MM.1S (cell line): ENCODE measurements around the gene KLHDC10.

Experiments
- DNase-seq: peaks from one replicate; pipeline ENCODE4 v3.0.0-alpha.2; 2015
- H2AFZ ChIP-seq: fragments of 300-600 bp; sonication (generic); 2 replicates; pipeline ENCODE4 v1.6.0; 2016; ENCODE audit warnings: antibody characterized with exemption, low read length
- H3F3A ChIP-seq: fragments of 300-600 bp; sonication (generic); 2 replicates; pipeline ENCODE4 v1.6.1; 2016; ENCODE audit warnings: mild to moderate bottlenecking, antibody characterized with exemption, low read length, moderate library complexity, mixed read lengths; ENCODE audit not compliant: insufficient read depth
- H3K27ac ChIP-seq: fragments of 300-600 bp; sonication (generic); 2 replicates; pipeline ENCODE4 v1.5.1; 2016; ENCODE audit warnings: mild to moderate bottlenecking, low read length
- H3K27me3 ChIP-seq: fragments of 300-600 bp; sonication (generic); replicated peaks from 2 replicates; pipeline ENCODE4 v1.6.0; 2016; ENCODE audit warnings: low read length; ENCODE audit not compliant: insufficient read depth
- H3K36me3 ChIP-seq: fragments of 300-600 bp; sonication (generic); replicated peaks from 2 replicates; pipeline ENCODE4 v1.6.1; 2016; ENCODE audit warnings: mild to moderate bottlenecking, low read length, mixed read lengths; ENCODE audit not compliant: insufficient read depth
- H3K4me1 ChIP-seq: fragments of 300-600 bp; sonication (generic); 2 replicates; pipeline ENCODE4 v1.6.1; 2016; ENCODE audit warnings: low read length, mixed read lengths
- H3K4me2 ChIP-seq: fragments of 300-600 bp; sonication (generic); 2 replicates; pipeline ENCODE4 v1.6.0; 2016; ENCODE audit warnings: low read depth, low read length
- H3K4me3 ChIP-seq: fragments of 300-600 bp; sonication (generic); 2 replicates; pipeline ENCODE4 v1.5.1; 2016; ENCODE audit warnings: low read length, mixed read lengths
- H3K79me2 ChIP-seq: fragments of 300-600 bp; sonication (generic); 2 replicates; pipeline ENCODE4 v1.6.1; 2016; ENCODE audit warnings: mixed run types, low read length, mixed read lengths
- H3K9ac ChIP-seq: fragments of 300-600 bp; sonication (generic); 2 replicates; pipeline ENCODE4 v1.6.1; 2016; ENCODE audit warnings: low read length, mixed read lengths
- H3K9me2 ChIP-seq: fragments of 300-600 bp; sonication (generic); replicated peaks from 2 replicates; pipeline ENCODE4 v1.6.1; 2016; ENCODE audit warnings: mild to moderate bottlenecking, low read length, mixed read lengths; ENCODE audit not compliant: insufficient read depth
- H3K9me3 ChIP-seq: fragments of 300-600 bp; sonication (generic); replicated peaks from 2 replicates; pipeline ENCODE4 v1.6.1; 2016; ENCODE audit warnings: mild to moderate bottlenecking, low read length, mixed read lengths; ENCODE audit not compliant: insufficient read depth
- H4K20me1 ChIP-seq: fragments of 300-600 bp; sonication (generic); 2 replicates; pipeline ENCODE4 v1.6.1; 2016; ENCODE audit warnings: mild to moderate bottlenecking, low read length, moderate library complexity, mixed read lengths; ENCODE audit not compliant: insufficient read depth
- EZH2 ChIP-seq: fragments of 300-600 bp; sonication (generic); optimal IDR thresholded peaks from 2 replicates; pipeline ENCODE3; 2017; ENCODE audit warnings: low read depth, mild to moderate bottlenecking, antibody characterized with exemption, low read length, mixed read lengths
- EZH2phosphoT487 ChIP-seq: fragments of 300-600 bp; sonication (generic); IDR thresholded peaks from 2 replicates; pipeline ENCODE4 v1.6.1; 2018; ENCODE audit warnings: antibody characterized with exemption, low read length
- TF ChIP-seq, protein P1 (sequence below): fragments of 300-600 bp; sonication (generic); IDR thresholded peaks from 2 replicates; pipeline ENCODE4 v1.5.1; 2016; ENCODE audit warnings: antibody characterized with exemption, low read length, mixed read lengths

The KLHDC10 gene

DNA sequence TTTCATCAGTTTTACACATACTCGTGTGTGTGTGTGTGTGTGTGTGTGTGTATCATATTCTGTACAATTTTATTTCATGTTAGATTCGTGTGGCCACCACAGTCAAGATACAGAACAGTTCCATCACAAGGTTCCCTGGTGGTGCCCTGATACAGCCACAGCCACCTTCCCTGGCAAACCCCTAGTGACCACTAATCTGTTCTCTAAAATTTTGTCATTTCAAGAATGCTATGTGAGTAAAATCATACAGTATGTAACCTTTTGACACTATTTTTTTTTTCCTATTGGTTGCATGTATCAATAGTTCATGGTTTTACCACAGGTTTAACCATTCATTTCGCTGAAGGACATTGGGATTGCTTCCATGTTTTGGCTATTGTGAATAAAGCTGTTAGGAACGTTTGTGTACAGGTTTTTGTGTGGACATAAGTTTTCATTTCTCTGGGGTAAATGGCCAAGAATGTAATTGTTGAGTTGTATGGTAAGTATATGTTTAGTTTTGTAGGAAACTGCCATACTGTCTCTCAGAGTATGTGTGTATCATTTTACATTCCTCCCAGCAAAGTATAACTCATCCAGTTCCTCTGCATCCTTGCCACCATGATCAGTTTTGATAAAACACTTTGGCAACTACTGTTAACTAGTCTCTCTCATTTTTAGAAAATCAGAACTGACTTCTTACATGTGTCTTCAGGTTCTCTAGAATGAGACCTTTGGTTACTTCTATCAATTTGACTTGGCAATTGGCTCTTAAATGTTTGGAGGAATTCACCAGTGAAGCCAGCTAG is 20.6 kb downstream of the KLHDC10 start:
- no peak overlapping the region for H3K4me2 ChIP-seq
- H3K9ac ChIP-seq: no peak overlapping the region
- H3K79me2 ChIP-seq: peaks cover 59% of the 10 kb centered on the region
- H3K9me2 ChIP-seq: no peaks in the 10 kb centered on the region
- no peak overlapping the region for H3K4me3 ChIP-seq
- TF ChIP-seq EZH2 (no peak), EZH2phosphoT487 (no peak)
- TF ChIP-seq, protein P1, sequence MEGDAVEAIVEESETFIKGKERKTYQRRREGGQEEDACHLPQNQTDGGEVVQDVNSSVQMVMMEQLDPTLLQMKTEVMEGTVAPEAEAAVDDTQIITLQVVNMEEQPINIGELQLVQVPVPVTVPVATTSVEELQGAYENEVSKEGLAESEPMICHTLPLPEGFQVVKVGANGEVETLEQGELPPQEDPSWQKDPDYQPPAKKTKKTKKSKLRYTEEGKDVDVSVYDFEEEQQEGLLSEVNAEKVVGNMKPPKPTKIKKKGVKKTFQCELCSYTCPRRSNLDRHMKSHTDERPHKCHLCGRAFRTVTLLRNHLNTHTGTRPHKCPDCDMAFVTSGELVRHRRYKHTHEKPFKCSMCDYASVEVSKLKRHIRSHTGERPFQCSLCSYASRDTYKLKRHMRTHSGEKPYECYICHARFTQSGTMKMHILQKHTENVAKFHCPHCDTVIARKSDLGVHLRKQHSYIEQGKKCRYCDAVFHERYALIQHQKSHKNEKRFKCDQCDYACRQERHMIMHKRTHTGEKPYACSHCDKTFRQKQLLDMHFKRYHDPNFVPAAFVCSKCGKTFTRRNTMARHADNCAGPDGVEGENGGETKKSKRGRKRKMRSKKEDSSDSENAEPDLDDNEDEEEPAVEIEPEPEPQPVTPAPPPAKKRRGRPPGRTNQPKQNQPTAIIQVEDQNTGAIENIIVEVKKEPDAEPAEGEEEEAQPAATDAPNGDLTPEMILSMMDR: no peak
- H3F3A ChIP-seq: no peaks in the 10 kb centered on the region
- DNase-seq: no peak
- H4K20me1 ChIP-seq: no peaks in the 10 kb centered on the region
- H3K27ac ChIP-seq: no peak overlapping the region
- 0 out of 2 replicates have a peak, but pooled peaks cover 5% of the 10 kb centered on the region for H3K4me1 ChIP-seq
- H2AFZ ChIP-seq: no peak overlapping the region
- no peaks in the 10 kb centered on the region for H3K36me3 ChIP-seq
- no peaks in the 10 kb centered on the region for H3K9me3 ChIP-seq
- H3K27me3 ChIP-seq: no peaks in the 10 kb centered on the region

DNA sequence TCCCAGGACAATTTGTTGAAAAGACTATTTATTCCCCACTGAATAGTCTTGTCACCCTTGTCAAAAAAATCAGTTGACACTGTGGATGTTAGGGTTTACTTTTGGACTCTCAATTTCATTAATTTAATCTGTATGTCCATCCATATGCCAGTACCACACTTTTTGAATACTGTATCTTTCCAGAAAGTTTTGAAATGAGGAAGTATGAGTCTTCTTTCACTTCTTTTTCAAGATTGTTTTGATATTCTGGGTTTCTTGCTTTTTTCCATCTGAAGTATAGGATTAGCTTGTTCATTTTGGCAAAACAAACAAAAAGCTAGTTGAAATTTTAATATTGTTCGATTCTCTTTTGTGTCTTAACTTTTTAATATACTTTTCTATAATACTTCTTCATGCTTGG is 21.7 kb downstream of the KLHDC10 start:
- H4K20me1 ChIP-seq: no peaks in the 10 kb centered on the region
- H3K27ac ChIP-seq: no peak overlapping the region
- no peak overlapping the region for H2AFZ ChIP-seq
- TF ChIP-seq EZH2phosphoT487: no peak
- TF ChIP-seq EZH2: no peak
- TF ChIP-seq, protein P1: no peak
- H3K4me1 ChIP-seq: 0 out of 2 replicates have a peak, but pooled peaks cover 5% of the 10 kb centered on the region
- no peaks in the 10 kb centered on the region for H3F3A ChIP-seq
- no peaks in the 10 kb centered on the region for H3K9me2 ChIP-seq
- H3K36me3 ChIP-seq: no peaks in the 10 kb centered on the region
- H3K4me3 ChIP-seq: no peak overlapping the region
- DNase-seq: no peak
- H3K79me2 ChIP-seq: peaks cover 48% of the 10 kb centered on the region
- H3K9ac ChIP-seq: no peak overlapping the region
- no peaks in the 10 kb centered on the region for H3K27me3 ChIP-seq
- no peaks in the 10 kb centered on the region for H3K9me3 ChIP-seq
- H3K4me2 ChIP-seq: no peak overlapping the region

DNA sequence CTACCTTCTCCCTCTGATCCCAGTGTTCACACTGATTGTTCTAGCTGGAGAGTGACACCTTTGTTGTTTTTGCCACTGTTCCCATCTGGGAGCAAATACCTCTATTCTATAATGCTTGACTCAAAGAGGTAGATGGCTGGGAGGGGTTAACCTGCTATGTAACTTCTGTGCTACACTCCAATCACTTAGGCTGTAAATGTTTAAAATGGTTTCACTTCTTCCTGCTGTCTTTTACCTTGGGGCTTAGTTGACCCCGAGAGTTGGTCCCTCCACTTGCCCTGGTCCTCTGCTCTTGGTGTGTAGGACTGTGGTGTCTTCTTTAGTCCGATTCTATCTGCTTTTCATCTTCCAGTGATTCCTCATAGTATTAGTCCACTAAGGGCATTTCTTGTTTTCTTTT is 22.3 kb downstream of the KLHDC10 start:
- Histone ChIP-seq H4K20me1 (no peaks in the 10 kb centered on the region), H3K36me3 (no peaks in the 10 kb centered on the region), H3F3A (no peaks in the 10 kb centered on the region), H3K9ac (no peak overlapping the region), H3K4me2 (no peak overlapping the region), H3K9me3 (no peaks in the 10 kb centered on the region), H3K9me2 (no peaks in the 10 kb centered on the region), H3K4me1 (0 out of 2 replicates have a peak, but pooled peaks cover 5% of the 10 kb centered on the region), H3K27ac (no peak overlapping the region), H3K27me3 (no peaks in the 10 kb centered on the region), H3K4me3 (no peak overlapping the region), H2AFZ (no peak overlapping the region), H3K79me2 (peaks cover 42% of the 10 kb centered on the region)
- DNase-seq: no peak
- TF ChIP-seq EZH2phosphoT487 (no peak), EZH2 (no peak)
- TF ChIP-seq, protein P1: no peak
